Fibroblast of the conjunctiva (primary cell): ENCODE measurements around the gene LAMC3.

Experiments used
- DNase-seq: peaks from one replicate; pipeline ENCODE4 v3.0.0-alpha.2; 2010; ENCODE audit warnings: low read depth

LAMC3 gene

GRCh38 chr9:131117121-131117761, 108.3 kb downstream of the LAMC3 start:
- DNase-seq, result no peak

GRCh38 chr9:131117762-131118145, 108.8 kb downstream of the LAMC3 start:
- no peak for DNase-seq

GRCh38 chr9:131119600-131119999, 110.6 kb downstream of the LAMC3 start:
- DNase-seq, result no peak

GRCh38 chr9:131120620-131121228, 111.8 kb downstream of the LAMC3 start:
- no peak for DNase-seq

- no peak for DNase-seq
Measured at GRCh38 chr9:131121346-131121745, 112.4 kb downstream of the LAMC3 start.

- no peak for DNase-seq
Measured at GRCh38 chr9:131122158-131122557, 113.2 kb downstream of the LAMC3 start.

GRCh38 chr9:131125038-131125287, 116.0 kb downstream of the LAMC3 start:
- no peak for DNase-seq

GRCh38 chr9:131125288-131126058, 116.5 kb downstream of the LAMC3 start, which contains the start of gene NUP214:
Gene NUP214 (plus strand): TSS chr9:131125586. CDS start chr9:131125705, 119 bp downstream.
- peak; percentile 92 for DNase-seq

GRCh38 chr9:131126059-131126426, 117.1 kb downstream of the LAMC3 start:
- DNase-seq, result no peak

- no peak for DNase-seq
Measured at GRCh38 chr9:131129183-131129582, 120.2 kb downstream of the LAMC3 start.

- no peak for DNase-seq
Measured at GRCh38 chr9:131138676-131139075, 129.7 kb downstream of the LAMC3 start.

GRCh38 chr9:131140112-131140511, 131.1 kb downstream of the LAMC3 start:
- no peak for DNase-seq

- no peak for DNase-seq
Measured at GRCh38 chr9:131140550-131140949, 131.6 kb downstream of the LAMC3 start.

GRCh38 chr9:131142160-131142559, 133.2 kb downstream of the LAMC3 start:
- no peak for DNase-seq
